GM18498 (cell line): ENCODE data around the gene TERT.

ENCODE experiments used
- ATAC-seq: cut with Tn5 transposase; IDR thresholded peaks from one replicate; pipeline ENCODE4 v1.9.1; 2021; ENCODE audit warnings: mild to moderate bottlenecking, moderate library complexity; ENCODE audit not compliant: unreplicated experiment

The TERT gene

GRCh38 chr5:1319436-1320256 lies 24.8 kb upstream of the TERT start:
- no peak for ATAC-seq

GRCh38 chr5:1318659-1319251 lies 23.9 kb upstream of the TERT start:
- ATAC-seq, result no peak

GRCh38 chr5:1317921-1318565 lies 23.2 kb upstream of the TERT start:
- ATAC-seq, result no peak

GRCh38 chr5:1316588-1317340 lies 21.9 kb upstream of the TERT start:
- no peak for ATAC-seq

GRCh38 chr5:1315709-1316587 lies 21.1 kb upstream of the TERT start:
- ATAC-seq, result peak; percentile 55

GRCh38 chr5:1315018-1315708 lies 20.3 kb upstream of the TERT start:
- no peak for ATAC-seq

- no peak for ATAC-seq
Observed at GRCh38 chr5:1314564-1314982, 19.7 kb upstream of the TERT start.

GRCh38 chr5:1312993-1313833 lies 18.3 kb upstream of the TERT start:
- peak; percentile 71 for ATAC-seq

GRCh38 chr5:1312206-1312605 lies 17.3 kb upstream of the TERT start:
- ATAC-seq, result no peak

- no peak for ATAC-seq
Observed at GRCh38 chr5:1311439-1312055, 16.7 kb upstream of the TERT start.

GRCh38 chr5:1310118-1310517 lies 15.2 kb upstream of the TERT start:
- ATAC-seq, result no peak

- no peak for ATAC-seq
Observed at GRCh38 chr5:1304033-1304432, 9.2 kb upstream of the TERT start.

GRCh38 chr5:1302258-1302657 lies 7.4 kb upstream of the TERT start:
- no peak for ATAC-seq

- ATAC-seq, result no peak
Observed at GRCh38 chr5:1300581-1301083, 5.8 kb upstream of the TERT start.

GRCh38 chr5:1299961-1300360 lies 5.1 kb upstream of the TERT start:
- ATAC-seq, result no peak

GRCh38 chr5:1299511-1299850 lies 4.6 kb upstream of the TERT start:
- ATAC-seq, result no peak

GRCh38 chr5:1298723-1299510 lies 4.0 kb upstream of the TERT start:
- ATAC-seq, result no peak
